ENCODE measurements around the gene CDH13. TPM values are rescaled to one million over a fixed set of nuclear protein-coding genes. Genes with fewer than 3 reads are reported as not detected.

The CDH13 gene
- total RNA-seq, 1 experiment from 2014 or later = 49.3 TPM

DNA sequence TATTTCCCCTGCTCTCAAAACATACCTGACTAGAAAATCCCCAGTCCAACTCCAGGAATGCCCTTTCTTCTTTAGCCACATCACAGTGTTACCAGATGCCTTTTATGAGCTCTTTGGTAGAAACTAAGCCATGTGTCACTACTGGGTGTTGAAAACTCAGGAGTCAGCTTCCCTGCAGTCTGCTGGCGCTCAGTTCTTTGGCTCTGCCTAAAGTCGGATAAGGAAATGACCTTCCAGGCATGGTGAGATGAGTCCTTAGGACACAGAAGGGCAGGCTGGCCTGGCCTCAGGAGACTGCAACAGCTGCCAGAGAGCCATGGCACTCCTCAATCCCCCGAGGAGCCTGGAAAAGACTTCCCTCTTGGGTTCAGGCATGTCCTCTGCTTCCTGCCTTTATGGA, 89.1 kb downstream of the CDH13 start:
- Mint-ChIP-seq H3K4me1 (ENCODE audit: insufficient read depth, unreplicated experiment) (no peaks in the 10 kb centered on the region), H3K36me3 (ENCODE audit: insufficient read depth, unreplicated experiment) (peaks cover 4% of the 10 kb centered on the region), H3K27me3 (ENCODE audit: insufficient read depth, unreplicated experiment) (no peaks in the 10 kb centered on the region), H3K9me3 (ENCODE audit: unreplicated experiment) (no peaks in the 10 kb centered on the region), H3K4me3 (ENCODE audit: unreplicated experiment) (no peak overlapping the region), H3K27ac (ENCODE audit: low read depth, unreplicated experiment) (no peak overlapping the region)
- intact Hi-C loops (cut with micrococcal nuclease) = no loop called here
- no peak for DNase-seq (ENCODE audit: unreplicated experiment)
- TF ChIP-seq, protein P1, sequence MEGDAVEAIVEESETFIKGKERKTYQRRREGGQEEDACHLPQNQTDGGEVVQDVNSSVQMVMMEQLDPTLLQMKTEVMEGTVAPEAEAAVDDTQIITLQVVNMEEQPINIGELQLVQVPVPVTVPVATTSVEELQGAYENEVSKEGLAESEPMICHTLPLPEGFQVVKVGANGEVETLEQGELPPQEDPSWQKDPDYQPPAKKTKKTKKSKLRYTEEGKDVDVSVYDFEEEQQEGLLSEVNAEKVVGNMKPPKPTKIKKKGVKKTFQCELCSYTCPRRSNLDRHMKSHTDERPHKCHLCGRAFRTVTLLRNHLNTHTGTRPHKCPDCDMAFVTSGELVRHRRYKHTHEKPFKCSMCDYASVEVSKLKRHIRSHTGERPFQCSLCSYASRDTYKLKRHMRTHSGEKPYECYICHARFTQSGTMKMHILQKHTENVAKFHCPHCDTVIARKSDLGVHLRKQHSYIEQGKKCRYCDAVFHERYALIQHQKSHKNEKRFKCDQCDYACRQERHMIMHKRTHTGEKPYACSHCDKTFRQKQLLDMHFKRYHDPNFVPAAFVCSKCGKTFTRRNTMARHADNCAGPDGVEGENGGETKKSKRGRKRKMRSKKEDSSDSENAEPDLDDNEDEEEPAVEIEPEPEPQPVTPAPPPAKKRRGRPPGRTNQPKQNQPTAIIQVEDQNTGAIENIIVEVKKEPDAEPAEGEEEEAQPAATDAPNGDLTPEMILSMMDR (IDR thresholded peaks at IDR 0.05; ENCODE audit: unreplicated experiment) = no peak
- POLR2A ChIA-PET = no interaction called here
- BruUV-seq (replicated peaks) = no TSS peak
- CTCF ChIA-PET = no interaction called here

DNA sequence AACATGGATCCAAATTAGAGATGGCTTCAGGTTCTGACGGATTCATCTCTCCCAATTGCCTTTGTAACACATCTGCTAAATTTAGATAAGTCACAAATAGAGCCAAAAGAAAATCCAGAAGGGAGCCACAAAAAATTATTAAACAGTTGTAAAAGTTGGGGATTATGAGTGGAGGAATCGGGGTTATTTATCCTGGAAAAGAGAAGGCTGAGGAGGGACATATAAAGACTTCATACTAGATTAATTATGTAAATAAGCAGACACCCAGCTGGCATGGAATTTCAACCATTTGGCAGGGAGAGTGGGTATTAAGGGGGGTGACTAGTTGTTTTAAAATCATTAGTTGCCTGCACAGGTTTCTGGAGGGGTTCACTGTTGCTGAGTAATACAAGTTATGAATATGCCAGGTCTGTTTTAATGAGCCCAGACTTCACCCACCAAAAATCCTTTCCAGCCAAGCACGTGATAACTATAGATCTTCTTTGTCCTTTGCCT, 89.6 kb downstream of the CDH13 start:
- Mint-ChIP-seq H3K27me3 (ENCODE audit: insufficient read depth, unreplicated experiment) (no peaks in the 10 kb centered on the region), H3K4me1 (ENCODE audit: insufficient read depth, unreplicated experiment) (no peaks in the 10 kb centered on the region), H3K9me3 (ENCODE audit: unreplicated experiment) (no peaks in the 10 kb centered on the region), H3K4me3 (ENCODE audit: unreplicated experiment) (no peak overlapping the region), H3K27ac (ENCODE audit: low read depth, unreplicated experiment) (no peak overlapping the region), H3K36me3 (ENCODE audit: insufficient read depth, unreplicated experiment) (peaks cover 4% of the 10 kb centered on the region)
- DNase-seq (ENCODE audit: unreplicated experiment) = no peak
- CTCF ChIA-PET = no interaction called here
- TF ChIP-seq, protein P1 (IDR thresholded peaks at IDR 0.05; ENCODE audit: unreplicated experiment) = no peak
- intact Hi-C loops (cut with micrococcal nuclease) = no loop called here
- BruUV-seq (replicated peaks) = no TSS peak
- POLR2A ChIA-PET = no interaction called here

DNA sequence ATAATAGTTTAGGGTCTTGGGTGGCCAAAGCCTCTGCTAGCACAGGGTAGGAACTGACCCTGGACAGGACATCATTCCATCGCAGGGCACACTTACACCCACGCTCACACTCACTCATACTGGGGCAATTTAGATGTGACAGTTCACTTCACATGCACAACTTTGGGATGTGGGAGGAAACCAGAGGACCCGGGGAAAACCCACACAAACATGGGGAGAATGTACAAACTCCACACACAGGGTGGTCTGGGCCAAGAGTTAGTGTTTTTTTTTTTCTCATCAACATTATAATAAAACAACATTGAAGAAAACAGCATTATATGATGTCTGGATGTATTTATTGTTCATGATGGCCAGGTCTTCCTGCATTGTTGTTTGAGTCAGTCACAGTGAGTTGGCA, 93.6 kb downstream of the CDH13 start:
- Mint-ChIP-seq H3K4me3 (ENCODE audit: unreplicated experiment) (no peak overlapping the region), H3K36me3 (ENCODE audit: insufficient read depth, unreplicated experiment) (peaks cover 4% of the 10 kb centered on the region), H3K9me3 (ENCODE audit: unreplicated experiment) (no peaks in the 10 kb centered on the region), H3K27me3 (ENCODE audit: insufficient read depth, unreplicated experiment) (no peaks in the 10 kb centered on the region), H3K27ac (ENCODE audit: low read depth, unreplicated experiment) (no peak overlapping the region), H3K4me1 (ENCODE audit: insufficient read depth, unreplicated experiment) (no peaks in the 10 kb centered on the region)
- no peak for DNase-seq (ENCODE audit: unreplicated experiment)
- intact Hi-C loops (cut with micrococcal nuclease) = no loop called here
- ChIA-PET POLR2A (no interaction called here), CTCF (interaction anchor here (0.6 kb wide), 1 partner anchor 17 kb away, joined by 3 read pairs; no protein-coding TSS in a partner anchor)
- TF ChIP-seq, protein P1 (IDR thresholded peaks at IDR 0.05; ENCODE audit: unreplicated experiment) = no peak
- BruUV-seq (replicated peaks) = no TSS peak

DNA sequence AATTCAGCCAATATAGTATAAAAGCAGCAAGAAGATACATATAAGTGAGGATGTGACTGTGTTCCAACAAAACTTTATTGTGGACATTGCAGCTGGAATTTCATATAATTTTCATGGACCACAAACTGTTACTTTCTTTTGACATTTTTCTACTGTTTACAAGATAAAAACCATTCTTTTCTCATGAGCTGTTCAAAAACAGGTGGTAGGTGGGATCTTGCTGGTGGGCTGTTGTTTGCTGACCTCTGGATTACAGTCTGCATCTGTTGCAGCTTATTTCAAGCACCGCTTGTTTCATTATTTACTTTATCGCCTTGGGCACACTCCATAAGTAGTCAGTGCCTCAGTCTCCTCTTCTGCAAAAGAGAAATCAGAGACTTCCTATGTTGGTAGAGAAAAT, 99.5 kb downstream of the CDH13 start:
- no peaks in the 10 kb centered on the region for H3K27me3 Mint-ChIP-seq (ENCODE audit: insufficient read depth, unreplicated experiment)
- H3K36me3 Mint-ChIP-seq (ENCODE audit: insufficient read depth, unreplicated experiment) = peaks cover 13% of the 10 kb centered on the region
- H3K27ac Mint-ChIP-seq (ENCODE audit: low read depth, unreplicated experiment) = no peak overlapping the region
- TF ChIP-seq, protein P1 (IDR thresholded peaks at IDR 0.05; ENCODE audit: unreplicated experiment) = no peak
- no peaks in the 10 kb centered on the region for H3K9me3 Mint-ChIP-seq (ENCODE audit: unreplicated experiment)
- ChIA-PET POLR2A (interaction anchor here (0.5 kb wide), 1 partner anchor 40 kb away, joined by 3 read pairs; no protein-coding TSS in a partner anchor), CTCF (no interaction called here)
- DNase-seq (ENCODE audit: unreplicated experiment) = no peak
- no TSS peak for BruUV-seq (replicated peaks)
- intact Hi-C loops (cut with micrococcal nuclease) = no loop called here
- H3K4me3 Mint-ChIP-seq (ENCODE audit: unreplicated experiment) = no peak overlapping the region
- H3K4me1 Mint-ChIP-seq (ENCODE audit: insufficient read depth, unreplicated experiment) = no peaks in the 10 kb centered on the region

Measured in MCF 10A (cell line).